HepG2 (cell line): ENCODE measurements around the gene IL11RA. TPM values are rescaled to one million over a fixed set of nuclear protein-coding genes. Genes with fewer than 3 reads are reported as not detected.

Experiments used
- ATAC-seq: fragments of 200-7000 bp; cut with Tn5 transposase; 3 replicates; pipeline ENCODE4 v1.9.1; 2020; ENCODE audit warnings: mild to moderate bottlenecking, moderate library complexity
- BruUV-seq: library from RNA; stranded (reverse); fragments of 400-500 nt; replicated peaks from 2 replicates; lab custom pipeline; 2021; lab: Mats Ljungman, UMichigan
- CTCF ChIA-PET: fragments of 300-600 bp; formaldehyde crosslinking; extraction: SDS; loops from one replicate; lab custom pipeline; 2021; ENCODE audit warnings: low total read pairs, inconsistent platforms, low intra/inter-chr PET ratio; lab: Yijun Ruan, JAX
- POLR2A ChIA-PET: fragments of 350-600 bp; sonication (Branson Sonifier 250); formaldehyde crosslinking; loops from one replicate; lab custom pipeline; 2020; ENCODE audit warnings: antibody characterized with exemption, inconsistent platforms; lab: Yijun Ruan, JAX
- DNase-seq: peaks from one replicate; pipeline ENCODE4 v3.0.0-alpha.2; 2015; ENCODE audit warnings: low spot score
- FAIRE-seq: peaks from 3 replicates; lab custom pipeline; 2011; peaks lifted over from hg19 to GRCh38; lab: Jason Lieb, UNC
- H2AFZ ChIP-seq: one replicate; pipeline ENCODE4 v1.6.1; 2011; ENCODE audit warnings: low read length, inconsistent platforms
- H3K27ac ChIP-seq: fragments of 300-600 bp; 3 replicates; pipeline ENCODE4 v1.8.0; 2011; ENCODE audit warnings: mixed run types, mild to moderate bottlenecking, mixed read lengths, low read length, inconsistent platforms; ENCODE audit not compliant: insufficient read depth; ENCODE audit errors: extremely low read length
- H3K27me3 ChIP-seq, 2 experiments: fragments of 200-600 bp in 1 of 2; 2 replicates in 1 of 2; 3 replicates in 1 of 2; pipeline versions ENCODE4 v1.6.0 to v1.8.0; 2011; ENCODE audit warnings: low read length in 2 of 2, mild to moderate bottlenecking in 2 of 2, moderate library complexity in 2 of 2, inconsistent platforms in 1 of 2; ENCODE audit not compliant: insufficient read depth in 2 of 2, control insufficient read depth in 1 of 2
- H3K36me3 ChIP-seq, 2 experiments: fragments of 200-600 bp in 1 of 2; replicated peaks in 1 of 2; 2 replicates in 1 of 2; 3 replicates in 1 of 2; pipeline versions ENCODE4 v1.5.1 to v1.8.0; 2011; ENCODE audit warnings: low read length in 2 of 2, inconsistent platforms in 1 of 2; ENCODE audit not compliant: insufficient read depth in 2 of 2, control insufficient read depth in 1 of 2
- H3K4me1 ChIP-seq: 2 replicates; pipeline ENCODE4 v1.5.1; 2012; ENCODE audit warnings: low read length, inconsistent platforms; ENCODE audit not compliant: insufficient read depth
- H3K4me2 ChIP-seq: 2 replicates; pipeline ENCODE4 v1.6.0; 2011; ENCODE audit warnings: low read depth, low read length, inconsistent platforms
- H3K4me3 ChIP-seq, 3 experiments: fragments of 200-600 bp in 1 of 3; sonication (generic), shearing (Covaris generic) in 1 of 3; replicated peaks in 1 of 3; 2 replicates each; pipeline ENCODE4 v1.5.1; 2011 to 2016; ENCODE audit warnings: low read length in 3 of 3, inconsistent platforms in 2 of 3, low read depth in 2 of 3, mild to moderate bottlenecking in 2 of 3, control low read depth in 1 of 3, mixed read lengths in 1 of 3; ENCODE audit not compliant: insufficient read depth in 1 of 3
- H3K79me2 ChIP-seq: one replicate; pipeline ENCODE4 v1.6.1; 2011; ENCODE audit warnings: low read length, inconsistent platforms; ENCODE audit not compliant: insufficient read depth
- H3K9ac ChIP-seq: 2 replicates; pipeline ENCODE4 v1.6.0; 2011; ENCODE audit warnings: mild to moderate bottlenecking, low read depth, low read length, inconsistent platforms; ENCODE audit not compliant: insufficient read depth
- H3K9me3 ChIP-seq: 2 replicates; pipeline ENCODE4 v1.5.1; 2012; ENCODE audit warnings: mild to moderate bottlenecking, low read length
- H4K20me1 ChIP-seq: 2 replicates; pipeline ENCODE4 v1.6.0; 2011; ENCODE audit warnings: inconsistent platforms, mild to moderate bottlenecking, low read length, moderate library complexity; ENCODE audit not compliant: insufficient read depth
- AGO2 ChIP-seq: fragments of 200-400 bp; formaldehyde crosslinking; optimal IDR thresholded peaks from 2 replicates; pipeline ENCODE3; 2017; ENCODE audit warnings: mild to moderate bottlenecking, low read depth, low read length, moderate library complexity
- PRDM15 ChIP-seq: sonication (generic); formaldehyde crosslinking; IDR thresholded peaks from 2 replicates; pipeline ENCODE4 v1.4.0; 2020; ENCODE audit warnings: missing genetic modification reagents
- ZNF775 ChIP-seq: sonication (generic); formaldehyde crosslinking; IDR thresholded peaks from 2 replicates; pipeline ENCODE4 v1.4.0; 2020; ENCODE audit warnings: missing genetic modification reagents, mild to moderate bottlenecking, moderate library complexity, borderline replicate concordance
- WGBS: methylation state at CpG from one replicate; pipeline ENCODE4 v1.1.6; 2017; ENCODE audit warnings: low lambda C conversion rate; 5-methylcytosine and 5-hydroxymethylcytosine counted together
- in situ Hi-C: cut with HindIII; loops from 2 replicates; pipeline ENCODE4 v1.10.0; 2017; ENCODE audit warnings: low pct_unique_long_range_greater_than_20kb; ENCODE audit not compliant: extremely low pct_ligation_motif_present
- intact Hi-C: fragments of 100-400 bp; cut with micrococcal nuclease; formaldehyde crosslinking; loops from one replicate; pipeline ENCODE4 v1.10.0; 2022; ENCODE audit not compliant: unreplicated experiment
- polyA plus RNA-seq, 8 experiments: library from polyadenylated mRNA; depleted of rRNA in 3 of 8; stranded (reverse) in 7 of 8; unstranded in 1 of 8; fragments of >200 nt; fragmentation: Illumina TruSeq in 4 of 8; extraction: Trizol in 4 of 8; gene quantifications; 2 replicates each; pipeline versions ENCODE4 v1.2.1 to v1.2.3, GENCODE V29; 2011 to 2016; ENCODE audit warnings: low read depth in 4 of 8, missing spikeins in 1 of 8, mixed read lengths in 1 of 8; ENCODE audit not compliant: insufficient read depth in 1 of 8
- total RNA-seq, 5 experiments: library from RNA; depleted of rRNA; stranded (reverse); fragments of >200 nt; fragmentation: Illumina TruSeq; extraction: Trizol; gene quantifications; 2 replicates each; pipeline ENCODE4 v1.2.3, GENCODE V29; 2016; ENCODE audit warnings: low read depth in 1 of 5

IL11RA gene
- total and polyA plus RNA-seq, 2 of the 13 experiments (the other 11 are each of a cell fraction or from before 2014, with no cell fraction given): 2.0 to 4.2 TPM

GRCh38 chr9:34650816-34651215 is 1.2 kb upstream of the IL11RA start:
- Histone ChIP-seq H3K27ac (peak overlapping the region; percentile 75), H3K4me1 (peaks cover 62% of the 10 kb centered on the region), H3K4me2 (peak overlapping the region; percentile 100), H3K36me3 (peaks cover 8 to 18% of the 10 kb centered on the region in 2 experiments), H3K9ac (peak overlapping the region; percentile 68; the same call in 1 of the 2 replicates), H3K9me3 (no peaks in the 10 kb centered on the region), H3K27me3 (no peaks in the 10 kb centered on the region; a peak in 3 of 5 replicates), H3K79me2 (peaks cover 16% of the 10 kb centered on the region), H4K20me1 (no peaks in the 10 kb centered on the region), H2AFZ (no peak overlapping the region), H3K4me3 (no peak overlapping the region)
- ATAC-seq (no peak), DNase-seq (no peak), FAIRE-seq (no peak)
- peak; percentile 79; the same call in 1 of the 2 replicates for TF ChIP-seq PRDM15 (CRISPR knock-in tag)
- peak; percentile 19 for TF ChIP-seq AGO2
- TF ChIP-seq ZNF775 (CRISPR knock-in tag): no peak
- in situ Hi-C loops (no loop called here), intact Hi-C loops (no loop called here)
- ChIA-PET CTCF (interaction anchor here (0.9 kb wide), 1 partner anchor 14 kb away, joined by 3 read pairs; no protein-coding TSS in a partner anchor), POLR2A (interaction anchor here (1.4 to 3.1 kb wide), 2 partner anchors 8 to 13 kb away, joined by 6 to 29 read pairs; partner anchors contain the start of gene SIGMAR1)
- 61% methylated on average over 5 of the region's 5 CpGs for WGBS
- no TSS peak for BruUV-seq
